Activated T-cell treated with anti-CD3 and anti-CD28 coated beads, Interleukin-2, amount 50 U/mL, for 48 hours (primary cell): ENCODE measurements around the gene CASQ1.

Source experiments
- DNase-seq, 2 experiments: peaks; one replicate each; pipeline ENCODE4 v3.0.0-alpha.2; 2020

CASQ1 gene

DNA sequence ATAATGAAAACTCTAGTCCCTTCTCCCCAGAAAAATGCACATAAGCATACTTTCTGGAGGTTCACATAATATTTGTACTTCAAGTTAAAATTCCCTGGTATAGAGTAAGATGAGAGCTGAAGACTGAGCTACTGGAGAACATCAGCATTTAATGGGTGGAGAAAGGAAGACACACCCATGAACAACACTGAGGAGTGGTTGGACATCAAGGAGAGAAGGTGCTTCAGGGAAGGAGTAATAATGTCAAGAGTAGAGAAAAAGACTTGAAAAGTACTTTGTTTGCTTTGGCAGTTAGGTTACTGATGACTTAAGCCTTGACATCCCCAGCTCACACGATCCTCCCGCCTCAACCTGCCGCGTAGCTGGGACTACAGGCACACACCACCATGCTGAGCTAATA lies 36.7 kb downstream of the CASQ1 start:
- no peak for DNase-seq

DNA sequence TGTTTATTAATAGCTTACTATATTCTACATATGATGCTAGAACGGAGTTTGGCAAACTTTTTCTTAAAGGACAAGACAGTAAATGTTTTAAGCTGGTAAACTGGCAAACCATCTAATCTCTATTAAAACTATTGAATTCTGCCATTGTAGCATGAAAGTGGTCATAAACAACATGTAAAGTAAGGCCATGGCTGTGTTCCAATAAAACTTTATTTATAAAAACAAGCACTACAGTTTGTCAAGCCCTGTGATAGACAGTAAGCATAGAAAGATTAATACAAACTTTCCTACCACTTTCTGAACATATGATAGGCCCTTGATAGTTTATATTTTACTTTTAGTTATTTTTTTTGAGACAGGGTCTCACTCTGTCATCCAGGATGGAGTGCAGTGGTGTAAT lies 37.2 kb downstream of the CASQ1 start:
- DNase-seq: no peak

DNA sequence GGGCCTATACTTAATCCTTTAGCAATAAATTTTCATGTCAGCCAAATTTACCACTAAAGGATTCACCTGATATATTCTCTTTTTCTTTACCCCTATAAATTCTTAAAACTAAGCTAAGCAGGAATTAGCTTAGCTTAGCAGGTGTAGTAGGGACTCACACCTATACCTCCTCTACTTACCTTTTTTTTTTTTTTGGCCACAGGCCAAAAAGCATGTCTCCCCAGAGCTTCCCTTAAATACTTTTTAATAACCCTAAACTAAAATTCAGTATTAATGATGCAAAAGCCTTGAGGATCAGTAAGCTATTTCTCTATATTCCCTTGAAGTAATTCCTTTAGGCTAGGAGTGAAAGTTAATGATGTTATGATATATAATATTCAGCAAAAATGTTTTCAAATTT lies 38.1 kb downstream of the CASQ1 start:
- DNase-seq: no peak

DNA sequence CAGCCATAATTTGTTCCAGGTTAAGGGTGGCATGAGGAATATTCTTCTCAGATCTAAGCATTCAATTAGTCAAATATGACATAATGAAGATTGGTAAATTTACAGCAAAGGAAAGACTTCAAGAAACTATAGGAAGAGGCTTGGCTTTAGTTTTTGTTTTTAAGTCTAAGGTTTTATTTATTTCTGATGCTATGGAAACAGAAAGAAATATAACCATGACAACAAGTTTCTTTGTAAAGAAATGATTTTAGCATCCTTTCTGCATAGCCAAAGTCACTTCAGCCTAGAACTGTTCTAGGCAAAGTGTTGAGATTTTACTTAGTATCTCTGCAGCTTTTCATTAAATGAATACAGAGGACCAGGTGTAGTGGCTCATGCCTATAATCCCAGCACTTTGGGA lies 42.5 kb downstream of the CASQ1 start:
- no peak for DNase-seq

DNA sequence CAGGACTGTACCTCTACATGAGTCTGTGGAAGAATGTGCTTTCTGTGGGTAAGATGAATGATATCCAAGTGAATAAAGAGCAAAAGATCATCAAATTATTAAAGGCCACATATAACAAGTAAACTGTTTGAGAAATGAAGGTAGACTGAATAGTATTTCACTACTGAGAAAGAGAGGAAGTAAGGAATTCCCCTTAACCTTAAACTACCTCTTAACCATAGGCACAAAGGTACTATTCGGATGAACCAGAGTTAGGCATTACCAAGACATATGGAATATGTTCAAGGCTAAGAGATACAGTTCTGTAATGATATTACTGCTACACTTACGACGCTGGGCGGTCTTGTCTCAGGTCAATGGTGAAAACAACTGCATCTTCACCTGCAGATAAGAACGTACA lies 46.4 kb downstream of the CASQ1 start:
- no peak for DNase-seq

DNA sequence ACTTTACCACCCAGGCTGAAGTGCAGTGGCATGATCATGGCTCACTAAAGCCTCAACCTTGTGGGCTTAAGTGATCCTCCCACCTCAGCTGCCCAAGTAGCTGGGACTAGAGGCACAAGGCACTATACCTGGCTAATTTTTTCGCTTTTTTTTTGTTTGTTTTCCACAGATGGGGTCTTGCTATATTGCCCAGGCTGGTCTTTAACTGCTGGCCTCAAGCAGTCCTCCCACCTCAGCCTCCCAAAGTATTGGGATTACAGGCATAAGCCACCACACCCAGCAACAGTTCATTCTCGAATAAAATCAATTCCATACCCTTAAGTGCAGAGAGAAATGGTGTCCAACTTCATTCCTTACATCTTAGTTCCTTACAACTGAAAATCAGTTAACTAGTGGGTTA lies 47.2 kb downstream of the CASQ1 start:
- no peak for DNase-seq

DNA sequence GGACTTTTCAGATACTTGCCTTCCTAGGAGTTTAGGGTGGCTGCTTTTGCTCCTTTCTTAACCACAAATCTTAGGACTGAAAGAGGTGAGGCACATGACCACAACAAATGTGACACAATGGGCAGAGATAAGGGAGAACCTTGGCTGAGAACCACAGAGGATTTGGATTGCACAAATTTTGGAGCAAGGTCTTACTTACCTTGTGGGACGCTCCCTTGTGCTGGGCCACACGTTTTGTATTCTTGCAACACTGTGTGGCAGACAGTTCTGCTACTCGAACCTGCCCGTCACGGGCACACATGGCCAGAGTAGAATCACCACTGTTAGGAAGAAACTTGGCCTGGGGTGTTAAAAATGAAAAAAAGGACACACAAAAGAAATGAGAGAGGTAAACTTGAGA lies 48.0 kb downstream of the CASQ1 start:
- no peak for DNase-seq

DNA sequence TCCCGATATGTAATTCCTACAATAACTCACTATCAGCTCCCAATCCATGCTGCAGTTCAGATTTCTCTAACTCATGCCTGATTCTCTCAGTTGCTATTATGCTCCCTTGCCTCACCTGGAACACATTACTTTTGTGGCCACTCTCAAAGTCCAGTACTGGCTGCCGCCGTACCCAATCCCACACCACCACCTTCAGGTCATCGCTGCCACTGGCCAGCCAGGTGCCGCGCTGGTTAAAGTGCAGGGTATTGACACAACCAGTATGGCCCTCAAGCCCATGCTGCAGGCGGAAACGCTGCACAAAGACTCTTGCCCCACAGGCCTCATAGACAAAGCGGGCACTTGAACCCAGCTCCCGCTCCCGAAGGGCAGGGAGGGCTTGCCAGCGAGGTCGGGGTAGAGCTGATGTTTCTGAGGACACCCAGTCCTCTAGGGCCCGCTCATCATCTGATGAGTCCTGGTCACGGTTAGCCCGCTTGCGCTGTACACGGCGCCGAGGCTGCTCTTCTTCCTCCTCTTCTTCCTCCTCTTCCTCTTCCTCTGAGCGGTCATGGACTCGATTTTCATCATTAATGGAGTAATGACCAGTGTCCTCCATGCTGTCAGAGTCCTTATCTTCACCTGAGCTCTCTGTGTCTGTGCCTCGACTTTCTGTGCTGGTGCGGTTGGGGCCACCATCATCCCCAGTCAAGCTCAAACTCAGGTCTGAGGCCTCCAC lies 49.4 kb downstream of the CASQ1 start:
- no peak for DNase-seq

DNA sequence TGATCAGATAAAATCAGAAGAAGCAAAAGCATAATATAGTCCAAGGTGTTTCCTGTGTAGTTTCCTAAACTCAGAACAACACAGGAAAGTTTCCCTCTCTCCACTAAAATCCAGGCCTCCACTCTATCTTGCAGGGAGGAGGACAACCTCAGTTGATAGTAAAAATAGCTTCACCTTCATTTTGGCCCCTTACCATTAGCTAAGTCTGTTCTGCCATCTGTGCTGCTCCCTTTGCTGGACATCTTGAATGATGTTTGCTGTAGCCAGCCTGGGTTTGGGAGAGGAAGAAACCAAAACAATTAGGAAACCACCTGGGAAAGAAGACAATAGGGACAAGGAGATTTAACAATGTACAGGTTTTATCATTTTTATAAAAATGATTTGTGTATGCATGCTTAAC lies 53.4 kb downstream of the CASQ1 start:
- DNase-seq: no peak

DNA sequence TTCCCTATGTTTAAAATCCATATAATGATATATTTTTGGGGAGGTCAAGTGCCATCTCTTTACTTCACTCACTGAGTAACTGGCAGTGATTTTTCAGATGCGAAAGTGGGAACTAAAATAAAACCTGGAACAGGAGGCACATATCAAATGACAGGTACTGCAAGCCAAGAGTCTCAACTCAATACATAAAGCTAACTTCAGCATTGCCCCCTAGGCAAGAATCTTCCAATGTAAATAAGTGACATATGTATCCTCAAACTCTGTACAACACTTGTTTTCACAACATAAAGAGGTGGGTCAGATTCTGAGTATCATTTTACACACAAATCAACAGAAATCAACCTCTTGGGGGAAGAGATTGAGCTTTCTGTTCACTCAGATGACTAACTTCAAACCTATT lies 53.8 kb downstream of the CASQ1 start:
- no peak for DNase-seq

DNA sequence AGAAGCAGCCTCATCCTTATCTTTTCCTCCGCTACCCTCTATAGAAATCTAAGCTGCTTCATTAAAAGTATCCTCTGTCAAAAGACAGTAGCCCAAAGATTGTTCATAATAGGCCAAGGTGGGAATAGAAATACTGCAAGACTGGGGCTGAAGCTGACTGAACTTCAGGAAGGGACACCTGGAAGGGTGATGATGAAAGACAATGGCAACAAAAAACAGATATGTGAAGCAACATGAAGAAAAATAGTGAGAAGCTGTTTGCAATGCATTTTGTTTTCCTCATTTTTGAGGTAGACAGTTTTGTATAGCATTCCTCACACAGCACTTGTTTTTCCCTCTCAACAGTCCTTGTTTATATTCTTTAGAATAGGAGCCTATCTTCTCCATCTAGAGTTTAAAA lies 55.1 kb downstream of the CASQ1 start:
- DNase-seq: no peak

DNA sequence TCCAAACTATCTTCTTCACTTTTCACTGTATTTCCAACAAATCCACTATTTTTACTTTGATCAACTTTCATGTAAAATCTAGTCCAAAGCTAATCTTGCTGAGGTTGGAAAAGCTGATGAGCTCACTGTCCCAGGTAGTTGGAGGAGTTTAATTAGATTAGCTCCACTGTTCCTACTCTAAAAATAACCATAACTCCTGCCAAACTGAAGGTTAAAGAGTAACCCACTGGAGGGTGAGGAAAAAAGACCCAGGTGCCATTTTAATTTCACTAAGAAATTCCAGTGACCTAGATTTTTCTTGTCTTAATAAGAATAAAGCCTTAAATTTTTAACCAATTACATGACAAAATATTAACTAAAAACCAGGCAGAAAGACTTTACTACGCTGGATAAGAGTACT lies 56.7 kb downstream of the CASQ1 start:
- no peak for DNase-seq

DNA sequence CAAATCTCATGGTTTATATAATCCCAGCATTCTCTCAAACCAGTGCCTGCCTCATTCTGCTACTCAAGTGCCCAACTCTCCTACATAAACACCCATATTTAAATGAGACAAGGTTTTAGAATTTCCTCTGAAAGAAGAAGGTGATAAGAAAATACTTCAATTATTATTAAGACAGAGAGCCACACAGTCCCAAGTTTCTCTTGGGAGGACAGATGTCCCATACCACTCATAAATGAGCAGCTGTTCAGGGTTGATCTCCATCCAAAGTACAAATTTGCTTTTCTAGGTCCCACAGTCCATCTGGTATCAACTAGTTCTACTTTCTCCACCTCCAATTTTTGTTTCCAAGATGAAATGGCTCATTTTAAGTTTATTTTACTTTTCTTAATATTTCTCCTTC lies 60.6 kb downstream of the CASQ1 start:
- DNase-seq: no peak
